Lower leg skin (tissue), 4 donors: ENCODE data around the gene SNX4. TPM values are rescaled to one million over a fixed set of nuclear protein-coding genes. Genes with fewer than 3 reads are reported as not detected.
"Not testable (repeated sequence)": the region's sequence is repeated elsewhere in the genome, so short reads cannot be mapped to it uniquely, and the experiment has no call there.

Experiments
- DNase-seq, 2 donors: peaks; one replicate each; pipeline ENCODE4 v3.0.0-alpha.2; 2019; ENCODE audit warnings: low spot score in 2 of 2
- H3K4me3 ChIP-seq: fragments of 200-600 bp; sonication (generic); 2 replicates; pipeline ENCODE4 v1.5.1; 2017; ENCODE audit warnings: mild to moderate bottlenecking, low read depth; ENCODE audit not compliant: poor library complexity, severe bottlenecking
- POLR2A ChIP-seq, 2 donors: fragments of 450-650 bp; IDR thresholded peaks; one replicate each; pipeline ENCODE4 v1.6.1; 2016 to 2017; ENCODE audit warnings: antibody characterized with exemption in 2 of 2, mild to moderate bottlenecking in 1 of 2, moderate library complexity in 1 of 2
- WGBS, 2 donors: methylation state at CpG; one replicate each; pipeline ENCODE4 v1.1.5; 2018; 5-methylcytosine and 5-hydroxymethylcytosine counted together
- intact Hi-C: fragments of 100-400 bp; cut with DNase I; formaldehyde crosslinking; loops from one replicate; pipeline ENCODE4 v1.15.0; 2023; ENCODE audit warnings: low total_unique reads
- total RNA-seq, 4 donors: library from RNA; depleted of rRNA; stranded (reverse); fragments of >200 nt; gene quantifications; one replicate each; pipeline ENCODE4 v1.1.0, GENCODE V29; 2016
- TF ChIP-seq, protein P1 (sequence below), 3 donors: fragments of 450-650 bp; IDR thresholded peaks; one replicate each; pipeline ENCODE4 v1.5.1; 2016; ENCODE audit warnings: antibody characterized with exemption in 3 of 3, mild to moderate bottlenecking in 3 of 3, moderate library complexity in 2 of 3

The SNX4 gene
- total RNA-seq, 4 donors from 2014 or later = 22.4 to 71.3 (median 24.6) TPM

DNA sequence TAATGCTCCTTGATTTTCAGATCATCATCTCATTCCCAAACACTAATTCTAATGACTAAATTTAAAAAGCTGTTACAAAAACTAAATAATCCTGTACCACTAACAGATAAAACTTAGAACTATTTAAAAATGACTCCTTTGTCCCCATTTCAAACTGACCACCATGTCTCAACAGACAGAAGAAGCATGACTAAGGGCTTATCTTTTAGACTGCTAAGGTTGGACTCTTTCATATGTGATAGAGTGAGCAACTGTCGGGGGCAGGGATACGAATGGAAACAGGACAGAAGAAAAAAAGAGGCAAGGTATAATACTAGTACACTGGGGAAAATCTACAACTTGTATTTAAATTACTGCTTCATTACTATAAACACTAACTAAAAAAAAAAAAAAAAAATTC, 23.3 kb downstream of the SNX4 start:
- TF ChIP-seq, protein P1, sequence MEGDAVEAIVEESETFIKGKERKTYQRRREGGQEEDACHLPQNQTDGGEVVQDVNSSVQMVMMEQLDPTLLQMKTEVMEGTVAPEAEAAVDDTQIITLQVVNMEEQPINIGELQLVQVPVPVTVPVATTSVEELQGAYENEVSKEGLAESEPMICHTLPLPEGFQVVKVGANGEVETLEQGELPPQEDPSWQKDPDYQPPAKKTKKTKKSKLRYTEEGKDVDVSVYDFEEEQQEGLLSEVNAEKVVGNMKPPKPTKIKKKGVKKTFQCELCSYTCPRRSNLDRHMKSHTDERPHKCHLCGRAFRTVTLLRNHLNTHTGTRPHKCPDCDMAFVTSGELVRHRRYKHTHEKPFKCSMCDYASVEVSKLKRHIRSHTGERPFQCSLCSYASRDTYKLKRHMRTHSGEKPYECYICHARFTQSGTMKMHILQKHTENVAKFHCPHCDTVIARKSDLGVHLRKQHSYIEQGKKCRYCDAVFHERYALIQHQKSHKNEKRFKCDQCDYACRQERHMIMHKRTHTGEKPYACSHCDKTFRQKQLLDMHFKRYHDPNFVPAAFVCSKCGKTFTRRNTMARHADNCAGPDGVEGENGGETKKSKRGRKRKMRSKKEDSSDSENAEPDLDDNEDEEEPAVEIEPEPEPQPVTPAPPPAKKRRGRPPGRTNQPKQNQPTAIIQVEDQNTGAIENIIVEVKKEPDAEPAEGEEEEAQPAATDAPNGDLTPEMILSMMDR (IDR thresholded peaks at IDR 0.05) = no peak
- TF ChIP-seq POLR2A (IDR thresholded peaks at IDR 0.05) = no peak
- DNase-seq = no peak
- whole genome bisulfite sequencing, 2 donors = 98 to 100% methylated on average over 2 of the region's 2 CpGs
- intact Hi-C loops = no loop called here
- H3K4me3 ChIP-seq = no peak overlapping the region

DNA sequence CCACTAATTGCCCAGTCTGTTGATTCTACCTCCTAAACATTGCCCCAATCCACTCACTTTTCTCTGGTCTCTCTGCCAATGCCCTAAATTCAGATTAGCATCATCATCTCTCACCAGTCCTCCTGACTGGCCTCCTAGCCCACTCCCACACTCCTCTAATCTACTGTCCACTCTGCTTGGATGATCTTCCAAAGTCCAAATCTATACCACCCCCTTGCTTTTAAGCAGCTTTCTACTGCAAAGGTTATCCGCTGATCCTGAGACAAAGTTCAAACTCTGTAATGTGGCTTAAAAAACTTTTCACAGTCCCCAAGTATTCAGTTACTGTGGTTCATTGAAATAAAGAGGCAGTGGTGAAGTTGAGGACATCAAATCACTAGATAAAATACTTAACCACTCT, 37.6 kb downstream of the SNX4 start:
- no peak for TF ChIP-seq POLR2A (IDR thresholded peaks at IDR 0.05)
- TF ChIP-seq, protein P1 (IDR thresholded peaks at IDR 0.05) = no peak
- intact Hi-C loops = no loop called here
- H3K4me3 ChIP-seq = no peak overlapping the region
- no peak for DNase-seq
- 97 to 100% methylated on average over 1 of the region's 1 CpG for WGBS, 2 donors

GRCh38 chr3:125481786-125482185, 38.2 kb downstream of the SNX4 start:
- H3K4me3 ChIP-seq = no peak overlapping the region
- TF ChIP-seq POLR2A (IDR thresholded peaks at IDR 0.05) = no peak
- TF ChIP-seq, protein P1 (IDR thresholded peaks at IDR 0.05) = no peak
- intact Hi-C loops = no loop called here
- WGBS, 2 donors = 75 to 77% methylated on average over 2 of the region's 2 CpGs
- DNase-seq = no peak

GRCh38 chr3:125481375-125481759, 38.6 kb downstream of the SNX4 start:
- intact Hi-C loops, DNase-seq, H3K4me3 ChIP-seq: not testable (repeated sequence)
- WGBS, 2 donors = 87 to 96% methylated on average over 9 of the region's 9 CpGs

DNA sequence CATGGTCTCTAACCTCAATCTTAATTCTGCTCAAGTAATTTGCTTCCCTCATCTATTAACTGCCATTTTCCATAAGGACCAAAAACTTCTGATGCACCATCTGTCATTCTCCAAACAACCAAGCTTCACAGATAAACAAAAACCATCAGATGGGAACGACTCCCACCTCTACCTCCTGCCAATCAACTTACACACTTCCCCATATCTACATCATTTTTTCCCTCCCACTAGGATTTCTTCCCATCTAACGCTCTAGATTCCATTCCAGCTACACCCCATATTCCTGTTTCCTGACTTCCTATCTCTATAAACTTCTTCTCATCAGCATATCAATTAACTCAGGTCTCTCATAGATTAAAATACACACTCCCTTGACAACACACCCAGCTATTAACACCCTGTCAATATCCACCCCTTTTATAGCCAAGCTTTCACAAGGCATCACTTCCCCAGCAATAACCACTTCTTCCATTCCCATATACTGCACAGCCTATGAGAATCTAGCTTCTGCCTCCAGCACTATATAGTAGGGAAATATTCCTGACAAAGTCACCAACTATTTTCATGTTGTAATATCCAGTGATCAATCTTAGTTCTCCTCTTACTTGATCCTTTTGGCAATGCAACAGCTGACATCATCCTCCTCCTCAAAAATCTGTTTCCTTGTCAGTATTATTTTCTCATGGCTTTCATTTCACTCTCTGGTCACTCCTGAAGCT, 39.2 kb downstream of the SNX4 start:
- WGBS, 2 donors = 79 to 80% methylated on average over 2 of the region's 2 CpGs
- no peak overlapping the region for H3K4me3 ChIP-seq
- TF ChIP-seq POLR2A (IDR thresholded peaks at IDR 0.05) = no peak
- TF ChIP-seq, protein P1 (IDR thresholded peaks at IDR 0.05) = no peak
- DNase-seq = no peak
- intact Hi-C loops = no loop called here

DNA sequence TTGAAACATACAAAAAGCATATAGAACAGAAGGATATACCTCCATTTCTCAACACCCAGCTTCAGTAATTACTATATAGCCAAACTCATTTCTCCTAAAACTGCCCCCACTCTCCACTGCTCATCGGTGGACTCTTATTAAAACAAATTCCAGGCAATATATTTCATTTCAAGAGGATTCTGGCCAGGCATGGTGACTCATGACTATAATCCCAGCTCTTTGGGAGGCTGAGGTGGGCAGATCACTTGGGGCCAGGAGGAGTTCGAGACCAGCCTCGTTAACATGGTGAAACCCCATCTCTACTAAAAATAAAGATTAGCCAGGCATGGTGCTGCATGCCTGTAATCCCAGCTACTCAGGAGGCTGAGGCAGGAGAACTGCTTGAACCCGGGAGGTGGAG, 40.9 kb downstream of the SNX4 start:
- 95 to 98% methylated on average over 4 of the region's 4 CpGs for WGBS, 2 donors
- no peak for DNase-seq
- H3K4me3 ChIP-seq = no peak overlapping the region
- intact Hi-C loops = no loop called here
- no peak for TF ChIP-seq POLR2A (IDR thresholded peaks at IDR 0.05)
- TF ChIP-seq, protein P1 (IDR thresholded peaks at IDR 0.05) = no peak
